Measurements from ENCODE around the gene SOCS3.

DNA sequence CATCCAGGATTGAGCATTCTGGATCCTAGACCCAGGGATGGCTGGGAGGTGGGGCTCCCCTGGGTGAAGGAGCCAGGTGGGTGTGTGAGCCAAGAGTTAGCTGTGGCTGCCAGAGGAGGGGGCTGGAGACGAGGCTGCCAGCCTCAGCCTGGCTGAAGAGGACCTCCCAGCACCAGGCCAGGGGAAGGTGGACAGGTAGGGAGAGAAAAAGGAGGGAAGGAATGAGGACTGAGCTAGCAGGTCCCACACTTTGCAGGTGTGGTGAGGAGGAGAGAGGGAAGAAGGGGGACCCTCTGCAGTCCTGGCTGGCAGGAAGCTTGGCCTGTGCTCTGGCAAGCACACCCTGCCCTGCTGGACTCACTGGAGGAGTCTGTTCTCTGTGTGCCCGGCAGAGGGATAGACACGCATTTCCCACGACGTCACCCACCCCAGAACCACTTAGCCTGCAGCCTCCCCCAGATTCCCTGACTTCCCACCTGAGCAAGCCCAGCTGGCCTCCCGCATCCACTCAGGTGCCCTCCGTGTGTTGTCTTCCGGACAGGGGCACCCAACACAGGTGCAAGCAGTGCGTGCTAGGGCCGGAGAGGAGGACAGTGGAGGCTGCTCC, 42.0 kb downstream of the SOCS3 start:
- no peak for TF ChIP-seq POLR2AphosphoS5 (IDR thresholded peaks at IDR 0.05; ENCODE audit: low read depth, low read length)
- TF ChIP-seq POLR2A (IDR thresholded peaks at IDR 0.05; ENCODE audit: low read depth, low read length), result no peak
- no peak for TF ChIP-seq TAF1 (IDR thresholded peaks at IDR 0.05; ENCODE audit: low read depth, low read length)
- TF ChIP-seq SPI1 (IDR thresholded peaks at IDR 0.05; ENCODE audit: low read depth, low read length), result no peak

Measured in GM12891 (cell line).